GM19468 (cell line): ENCODE results near the gene FBN1.

Experiments used
- ATAC-seq: cut with Tn5 transposase; IDR thresholded peaks from one replicate; pipeline ENCODE4 v1.9.1; 2021; ENCODE audit warnings: mild to moderate bottlenecking, moderate library complexity, moderate number of reproducible peaks; ENCODE audit not compliant: unreplicated experiment; ENCODE audit errors: extremely low read depth

Gene FBN1

GRCh38 chr15:48645558-48646330, at the start of gene FBN1:
Gene FBN1, minus strand, starts transcription at chr15:48645709. Its CDS starts 940 bp downstream, at chr15:48644769.
- peak; percentile 48 for ATAC-seq

DNA sequence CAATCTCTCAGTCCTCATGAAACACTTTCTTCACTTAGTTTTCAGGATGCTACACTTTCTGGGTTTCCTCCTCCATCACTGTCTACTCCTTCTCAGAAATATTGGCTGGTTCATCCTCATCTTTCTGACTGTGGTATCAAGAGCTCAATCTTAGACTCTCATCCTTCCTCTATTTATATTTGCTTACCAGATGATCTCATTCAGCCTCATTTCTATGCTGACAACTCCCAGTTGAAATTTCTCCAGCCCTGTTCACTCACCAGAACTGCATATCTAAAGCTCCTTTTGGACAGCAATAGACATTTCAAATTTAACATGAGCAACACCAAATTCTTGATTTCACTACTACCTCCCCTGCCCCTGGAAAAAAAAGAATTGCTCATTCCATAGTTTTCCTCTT, 48.0 kb upstream of the FBN1 start:
- ATAC-seq = no peak

DNA sequence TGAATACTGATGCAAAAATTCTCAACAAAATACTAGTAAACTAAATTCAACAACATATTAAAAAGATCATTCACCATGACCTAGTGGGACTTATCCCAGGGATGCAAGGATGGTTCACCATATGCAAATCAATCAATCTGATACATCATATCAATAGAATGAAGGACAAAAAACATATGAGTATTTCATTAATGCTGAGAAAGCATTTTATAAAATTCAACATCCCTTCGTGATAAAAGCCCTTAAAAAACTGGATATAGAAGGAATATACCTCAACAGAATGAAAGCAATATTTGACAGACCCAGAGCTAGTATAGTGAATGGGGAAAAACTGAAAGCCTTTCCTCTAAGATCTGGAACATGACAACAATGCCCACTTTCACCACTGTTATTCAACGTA, 43.0 kb upstream of the FBN1 start:
- no peak for ATAC-seq

- no peak for ATAC-seq
Observed at GRCh38 chr15:48683991-48684765, 38.7 kb upstream of the FBN1 start.

- ATAC-seq = no peak
Observed at GRCh38 chr15:48682942-48683651, 37.6 kb upstream of the FBN1 start.

- no peak for ATAC-seq
Observed at GRCh38 chr15:48681353-48681752, 35.8 kb upstream of the FBN1 start.

DNA sequence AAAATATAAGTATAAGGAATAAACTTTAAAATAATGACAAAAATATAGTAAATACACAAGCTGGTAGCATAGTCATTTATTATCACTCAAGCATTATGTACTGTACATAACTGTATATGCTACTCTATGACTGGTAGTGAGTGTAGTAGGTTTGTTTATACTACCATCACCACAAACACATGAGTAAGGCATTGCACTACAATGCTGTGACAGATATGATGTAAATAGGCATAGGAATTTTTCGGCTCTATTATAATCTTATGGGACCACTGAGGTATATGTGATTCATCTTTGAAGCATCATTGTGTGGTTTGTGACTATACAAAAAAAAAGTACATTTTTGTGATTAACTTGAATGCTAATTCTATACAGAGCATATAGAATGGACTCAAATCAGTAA, 35.3 kb upstream of the FBN1 start:
- ATAC-seq = no peak

- ATAC-seq = no peak
Observed at GRCh38 chr15:48679952-48680351, 34.4 kb upstream of the FBN1 start.

DNA sequence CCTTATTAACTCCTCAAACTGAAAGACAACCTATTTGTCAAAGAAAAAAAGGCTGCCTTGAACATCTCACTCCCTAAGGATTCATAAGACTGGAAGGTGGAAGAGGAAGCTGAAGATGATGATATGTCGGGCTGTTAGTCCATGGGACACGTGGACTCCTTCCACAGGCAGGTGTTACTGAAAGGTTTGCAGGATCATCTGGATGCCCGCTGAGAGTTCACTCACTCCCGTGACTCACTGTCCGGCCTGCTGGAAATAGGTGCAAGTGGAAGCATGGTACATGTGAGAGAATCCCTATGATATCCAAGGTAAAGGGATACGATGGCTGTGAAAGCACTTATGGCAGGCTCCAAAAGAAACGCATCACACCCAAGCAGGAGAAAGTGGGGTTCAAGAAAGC, 33.3 kb upstream of the FBN1 start:
- ATAC-seq = no peak

DNA sequence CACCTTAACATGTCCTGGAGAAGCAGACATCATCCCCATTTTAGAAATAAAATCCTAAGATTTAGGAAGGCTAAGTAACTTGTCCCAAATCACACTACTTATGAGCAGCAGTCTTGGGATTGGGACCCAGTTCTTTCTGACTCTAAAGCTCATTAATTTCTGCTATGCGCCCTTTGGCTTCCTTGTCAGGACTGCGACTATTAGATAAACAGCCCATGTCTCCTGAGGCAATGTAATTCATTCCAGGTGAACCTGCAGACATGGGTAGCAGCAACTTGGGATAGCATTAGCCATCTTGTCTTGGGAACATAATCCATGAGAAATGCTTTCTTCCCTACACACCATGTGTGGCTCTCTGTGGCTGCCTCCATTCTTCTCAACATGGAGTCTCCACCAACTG, 32.3 kb upstream of the FBN1 start:
- ATAC-seq = no peak

DNA sequence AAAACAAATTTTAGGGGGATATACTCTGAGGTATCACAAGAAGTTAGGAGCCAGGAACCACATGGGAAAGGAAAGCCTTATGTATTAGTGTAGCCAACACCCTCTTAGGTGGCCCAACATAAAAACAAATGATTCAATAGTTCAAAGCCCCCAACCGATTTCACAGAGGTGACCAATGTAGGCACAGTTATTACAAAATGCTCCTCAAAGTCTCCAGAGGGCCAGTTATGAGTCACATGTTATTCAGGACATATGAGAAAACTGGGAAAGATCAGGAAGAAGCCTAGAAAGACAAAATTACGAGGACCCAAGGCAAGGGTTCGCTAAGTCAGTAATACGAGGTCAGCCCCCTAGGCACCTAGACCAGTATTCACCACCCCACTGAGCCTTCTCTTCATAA, 29.9 kb upstream of the FBN1 start:
- no peak for ATAC-seq

GRCh38 chr15:48674876-48675275, 29.4 kb upstream of the FBN1 start:
- ATAC-seq = no peak

DNA sequence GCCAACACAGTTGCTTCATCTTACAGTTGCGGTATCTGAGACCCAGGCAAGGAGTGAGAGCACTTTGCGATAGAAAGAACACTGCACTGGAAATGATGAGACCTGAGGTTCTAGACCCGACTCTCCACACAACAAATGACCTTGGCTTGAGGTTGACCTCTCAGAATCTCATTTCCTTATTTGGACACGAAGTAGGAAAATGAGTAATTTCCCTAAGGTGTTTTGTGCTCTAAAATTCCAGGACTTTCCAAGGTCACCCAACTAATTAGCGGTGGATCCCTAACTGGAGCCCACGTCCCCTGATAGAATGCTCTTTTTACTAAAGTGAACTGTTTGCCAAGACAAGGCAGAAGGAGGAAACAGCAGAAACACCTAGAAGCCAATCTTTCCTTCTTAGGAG, 26.7 kb upstream of the FBN1 start:
- ATAC-seq = no peak

DNA sequence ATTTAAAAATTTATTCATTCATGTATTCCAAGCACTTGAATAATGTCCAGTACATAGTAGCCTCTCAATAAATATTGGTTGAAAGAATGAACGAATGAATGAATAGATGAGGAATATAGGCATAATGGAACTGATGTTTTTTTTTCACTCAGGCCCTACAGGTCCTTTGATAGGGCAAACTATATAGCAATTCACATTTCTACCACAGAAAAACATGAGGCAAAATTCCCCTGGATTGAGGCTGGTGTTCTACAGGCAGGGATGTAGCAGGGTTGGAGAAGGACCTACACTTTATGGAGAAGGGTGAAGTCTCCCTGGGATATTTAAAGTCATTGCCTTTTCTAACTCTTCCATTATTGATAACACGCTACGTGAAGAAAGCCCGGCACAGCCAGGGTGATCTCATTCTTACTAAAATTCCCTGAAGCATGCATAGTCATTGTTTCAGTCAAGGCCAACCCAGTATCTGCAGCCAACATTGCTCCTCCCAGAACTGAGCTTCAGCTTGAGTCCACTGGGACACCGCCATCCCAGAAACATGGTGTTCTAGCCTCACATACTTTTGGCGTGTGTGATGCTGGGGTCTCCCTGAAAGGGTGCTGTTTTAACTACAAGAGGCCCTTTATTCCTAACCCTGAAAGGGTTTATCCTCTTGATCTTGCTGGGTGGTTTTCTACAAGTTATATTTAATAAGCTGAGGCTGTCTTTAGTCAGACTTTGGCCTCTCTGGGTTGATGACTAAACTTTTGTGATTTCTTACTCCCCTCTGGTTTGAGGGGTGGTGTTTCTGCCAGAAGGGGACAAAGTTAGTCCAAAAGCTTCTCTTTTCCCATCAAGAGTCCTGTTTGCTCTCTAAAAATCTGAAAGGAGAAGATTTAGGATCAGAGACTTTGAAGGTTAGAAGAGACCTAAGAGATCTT, 25.9 kb upstream of the FBN1 start:
- ATAC-seq = no peak

DNA sequence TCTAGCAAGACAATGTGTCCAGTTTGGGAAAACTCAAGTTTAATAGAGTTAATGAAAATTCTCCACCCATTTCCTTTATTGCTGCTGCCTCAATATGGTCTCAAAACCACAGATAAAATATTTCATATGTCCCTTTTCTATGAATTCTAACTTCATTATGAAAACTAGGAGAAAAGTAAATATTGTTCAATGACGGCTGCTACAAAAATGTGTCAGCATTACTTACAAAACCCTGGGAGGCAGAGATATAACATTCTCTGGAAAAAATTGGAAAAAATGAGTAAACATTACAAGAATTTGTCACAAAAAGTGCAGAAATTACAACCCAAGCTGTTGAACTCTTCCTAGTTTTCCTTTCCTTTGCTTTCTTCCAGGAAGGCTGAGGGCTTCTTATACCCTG, 22.2 kb upstream of the FBN1 start:
- no peak for ATAC-seq

DNA sequence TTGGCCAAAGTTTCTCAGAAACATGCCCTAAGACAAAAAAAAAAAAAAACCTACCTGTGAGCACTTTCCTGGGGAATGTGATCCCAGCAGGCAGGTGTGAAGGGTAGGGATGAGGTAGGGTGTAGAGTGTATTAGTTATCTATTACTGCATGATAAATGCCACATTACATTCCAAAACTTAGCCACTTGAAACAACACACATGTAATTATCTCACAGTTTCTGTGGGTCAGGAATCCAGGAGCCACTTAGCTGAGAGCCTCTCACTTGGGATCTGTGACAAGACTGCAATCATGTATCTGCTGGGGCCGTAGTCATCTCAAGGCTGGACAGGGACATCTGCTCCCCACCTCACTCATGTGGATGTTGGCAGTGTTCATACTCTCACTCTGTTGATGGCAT, 18.9 kb upstream of the FBN1 start:
- no peak for ATAC-seq

DNA sequence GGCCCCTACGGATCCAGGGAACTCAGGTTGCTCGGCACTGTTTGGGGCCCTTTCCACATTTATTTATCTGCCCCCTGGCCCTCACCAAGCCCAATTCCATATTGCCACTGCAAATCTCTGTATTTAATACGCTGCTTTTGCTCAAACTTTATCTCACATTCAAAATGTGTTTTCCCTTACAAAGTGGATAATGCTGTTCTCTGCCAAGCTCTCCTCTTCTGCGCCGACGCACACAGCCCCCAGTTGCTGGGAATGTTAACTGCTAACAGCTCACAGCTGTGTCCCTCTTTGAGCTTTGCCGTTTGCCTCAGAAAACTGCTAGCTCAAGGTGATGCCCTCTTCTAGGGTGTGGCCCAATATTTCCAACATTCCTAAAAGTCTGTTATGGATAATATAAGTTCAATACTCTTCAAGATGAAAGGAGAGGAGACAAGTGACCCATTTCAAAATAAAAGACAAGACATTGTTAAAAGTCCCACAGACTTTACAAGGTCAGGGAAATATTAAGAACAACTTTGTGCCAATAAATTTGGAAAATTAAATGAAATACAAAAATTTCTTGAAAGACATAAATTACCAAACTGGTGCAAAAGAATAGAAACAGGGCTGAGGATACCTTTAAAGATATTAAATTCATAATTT, 12.6 kb upstream of the FBN1 start:
- no peak for ATAC-seq

GRCh38 chr15:48654801-48655200, 9.3 kb upstream of the FBN1 start:
- ATAC-seq = no peak

GRCh38 chr15:48653913-48654670, 8.6 kb upstream of the FBN1 start:
- no peak for ATAC-seq
